Transverse colon (tissue), 3 donors: Measurements from ENCODE around the gene GATM.
"Not testable (repeated sequence)": the region's sequence is repeated elsewhere in the genome, so short reads cannot be mapped to it uniquely, and the experiment has no call there.

Source experiments
- POLR2A ChIP-seq: fragments of 450-650 bp; IDR thresholded peaks from one replicate; pipeline ENCODE4 v1.6.1; 2016; ENCODE audit warnings: antibody characterized with exemption, mild to moderate bottlenecking, moderate library complexity
- TF ChIP-seq, protein P1 (sequence below), 5 experiments: fragments of 200-600 bp in 3 of 5; fragments of 450-650 bp in 2 of 5; sonication (generic) in 3 of 5; IDR thresholded peaks; 1 replicate in 2 of 5; 2 replicates in 3 of 5; pipeline ENCODE4 v1.5.1; 2016 to 2017; ENCODE audit warnings: antibody characterized with exemption in 5 of 5, inconsistent platforms in 3 of 5, mild to moderate bottlenecking in 2 of 5, moderate library complexity in 1 of 5

DNA sequence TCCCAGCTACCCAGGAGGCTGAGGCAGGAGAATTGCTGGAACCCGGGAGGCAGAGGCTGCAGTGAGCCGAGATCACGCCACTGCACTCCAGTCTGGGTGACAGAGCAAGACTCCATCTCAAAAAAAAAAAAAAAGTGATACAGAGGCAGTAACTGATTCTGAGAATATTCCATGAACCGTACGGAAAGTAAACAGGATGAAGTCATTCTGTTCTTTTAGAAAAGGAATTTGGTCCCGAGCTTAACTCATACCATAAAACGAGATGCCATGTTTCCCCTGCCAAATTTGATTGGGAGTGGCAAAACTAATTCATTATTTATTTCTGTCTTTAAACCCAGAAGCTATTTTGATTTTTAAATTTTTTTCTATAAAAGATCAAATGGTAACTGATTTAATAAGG lies 11.1 kb downstream of the GATM start:
- TF ChIP-seq, protein P1, sequence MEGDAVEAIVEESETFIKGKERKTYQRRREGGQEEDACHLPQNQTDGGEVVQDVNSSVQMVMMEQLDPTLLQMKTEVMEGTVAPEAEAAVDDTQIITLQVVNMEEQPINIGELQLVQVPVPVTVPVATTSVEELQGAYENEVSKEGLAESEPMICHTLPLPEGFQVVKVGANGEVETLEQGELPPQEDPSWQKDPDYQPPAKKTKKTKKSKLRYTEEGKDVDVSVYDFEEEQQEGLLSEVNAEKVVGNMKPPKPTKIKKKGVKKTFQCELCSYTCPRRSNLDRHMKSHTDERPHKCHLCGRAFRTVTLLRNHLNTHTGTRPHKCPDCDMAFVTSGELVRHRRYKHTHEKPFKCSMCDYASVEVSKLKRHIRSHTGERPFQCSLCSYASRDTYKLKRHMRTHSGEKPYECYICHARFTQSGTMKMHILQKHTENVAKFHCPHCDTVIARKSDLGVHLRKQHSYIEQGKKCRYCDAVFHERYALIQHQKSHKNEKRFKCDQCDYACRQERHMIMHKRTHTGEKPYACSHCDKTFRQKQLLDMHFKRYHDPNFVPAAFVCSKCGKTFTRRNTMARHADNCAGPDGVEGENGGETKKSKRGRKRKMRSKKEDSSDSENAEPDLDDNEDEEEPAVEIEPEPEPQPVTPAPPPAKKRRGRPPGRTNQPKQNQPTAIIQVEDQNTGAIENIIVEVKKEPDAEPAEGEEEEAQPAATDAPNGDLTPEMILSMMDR (IDR thresholded peaks at IDR 0.05) = not testable (repeated sequence)
- not testable (repeated sequence) for TF ChIP-seq POLR2A
